ENCODE data around the gene FANK1.

The FANK1 gene

GRCh38 chr10:125984346-125984745, 88.0 kb downstream of the FANK1 start:
- TF ChIP-seq GATA2 (IDR thresholded peaks at IDR 0.05; ENCODE audit: low read depth, low read length) (no peak), GATA3 (IDR thresholded peaks at IDR 0.05; ENCODE audit: low read depth, low read length) (no peak)

DNA sequence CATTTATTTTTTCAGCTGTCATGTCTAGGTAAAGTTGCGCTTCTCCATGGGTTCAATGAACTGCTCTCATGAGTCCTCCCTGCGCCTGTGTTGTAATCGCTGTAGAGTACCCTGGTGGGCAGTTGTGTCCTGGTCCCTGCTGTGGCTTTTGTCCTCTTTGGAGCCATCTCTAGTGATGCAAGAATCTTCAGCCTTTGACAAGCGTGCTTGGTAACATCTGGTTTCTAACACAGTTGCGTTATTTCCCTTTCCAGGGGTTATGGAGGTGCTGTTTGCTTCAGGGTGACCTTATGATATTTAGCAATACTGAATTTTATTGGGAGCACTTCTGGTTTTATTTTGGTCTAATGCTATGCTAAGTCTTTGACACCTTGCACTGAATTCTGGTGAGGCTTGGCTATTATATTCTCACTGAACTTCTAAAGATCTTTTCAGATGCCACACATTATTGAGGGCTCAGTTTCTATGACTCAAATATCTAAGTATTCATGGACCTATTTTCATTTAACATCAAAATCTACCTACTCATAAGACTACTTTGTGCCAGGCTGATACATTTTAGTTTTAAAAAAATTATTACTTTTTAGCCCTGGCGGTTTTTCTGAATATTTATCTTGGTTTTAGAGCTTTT, 88.6 kb downstream of the FANK1 start:
- TF ChIP-seq GATA3 (IDR thresholded peaks at IDR 0.05; ENCODE audit: low read depth, low read length) (no peak), GATA2 (IDR thresholded peaks at IDR 0.05; ENCODE audit: low read depth, low read length) (no peak)

GRCh38 chr10:125985557-125986240, 89.3 kb downstream of the FANK1 start:
- TF ChIP-seq GATA3 (IDR thresholded peaks at IDR 0.05; ENCODE audit: low read depth, low read length) = no peak
- no peak for TF ChIP-seq GATA2 (IDR thresholded peaks at IDR 0.05; ENCODE audit: low read depth, low read length)

- TF ChIP-seq GATA3 (IDR thresholded peaks at IDR 0.05; ENCODE audit: low read depth, low read length) (no peak), GATA2 (IDR thresholded peaks at IDR 0.05; ENCODE audit: low read depth, low read length) (no peak)
Measured at GRCh38 chr10:125989791-125990190, 93.4 kb downstream of the FANK1 start.

DNA sequence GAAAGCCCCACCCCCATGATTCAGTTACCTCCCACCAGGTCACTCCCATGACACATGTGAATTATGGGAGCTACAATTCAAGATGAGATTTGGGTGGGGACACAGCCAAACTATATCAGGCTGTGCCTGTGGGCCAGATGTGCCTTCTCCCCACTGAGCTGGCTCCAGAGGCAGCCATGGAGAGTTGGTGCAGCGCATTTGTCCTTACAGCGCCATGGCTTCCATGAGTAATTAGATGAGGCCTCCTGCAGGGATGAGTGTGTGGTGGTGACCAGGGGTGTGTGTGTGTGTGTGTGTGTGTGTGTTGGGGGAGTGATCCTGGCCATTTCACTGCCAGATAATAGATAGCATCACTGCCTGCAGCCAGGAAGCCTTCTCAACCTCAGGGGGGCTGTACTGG, 94.6 kb downstream of the FANK1 start:
- TF ChIP-seq GATA2 (IDR thresholded peaks at IDR 0.05; ENCODE audit: low read depth, low read length) (peak; percentile 21; the same call in 1 of the 2 replicates), GATA3 (IDR thresholded peaks at IDR 0.05; ENCODE audit: low read depth, low read length) (no peak)

DNA sequence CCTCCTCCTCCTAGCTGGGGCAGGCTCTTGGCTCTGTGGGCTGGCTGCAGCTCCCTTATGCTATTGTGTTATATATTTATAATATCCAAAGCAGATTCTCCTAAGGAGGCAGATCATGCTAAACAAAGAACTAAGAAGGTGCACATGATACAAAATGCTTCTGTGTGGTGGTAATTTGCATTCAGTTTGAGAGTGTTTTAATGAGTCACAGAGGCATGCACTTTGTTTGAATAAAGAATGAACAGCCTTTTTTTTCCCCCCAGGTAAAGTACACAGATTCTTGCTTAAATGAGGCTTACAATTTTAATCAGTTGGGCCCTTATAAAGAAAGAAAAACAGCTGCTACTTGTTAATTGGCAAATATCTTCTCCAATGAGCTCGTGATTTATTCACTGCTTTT, 95.0 kb downstream of the FANK1 start:
- TF ChIP-seq GATA2 (IDR thresholded peaks at IDR 0.05; ENCODE audit: low read depth, low read length) = no peak
- TF ChIP-seq GATA3 (IDR thresholded peaks at IDR 0.05; ENCODE audit: low read depth, low read length) = no peak

DNA sequence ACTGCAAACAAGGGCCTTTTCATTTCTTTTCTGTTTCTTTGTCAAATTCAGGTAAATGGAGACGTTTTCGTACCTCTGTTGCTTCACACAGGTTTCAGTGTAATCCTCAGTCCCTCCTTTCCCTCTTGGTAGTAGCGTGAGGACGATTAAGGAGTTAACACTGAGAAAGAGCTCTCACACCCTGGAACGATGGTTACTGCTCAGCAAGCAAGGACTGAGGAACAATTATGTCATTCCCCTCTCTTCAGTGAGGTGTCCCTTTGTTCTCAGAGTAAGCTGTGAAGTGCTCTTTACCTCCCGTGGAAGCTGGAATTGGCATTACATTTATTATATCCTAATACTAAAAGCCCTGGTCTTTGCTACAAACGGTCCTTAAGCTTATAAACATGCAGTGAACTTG, 95.9 kb downstream of the FANK1 start:
- TF ChIP-seq GATA3 (IDR thresholded peaks at IDR 0.05; ENCODE audit: low read depth, low read length) = no peak
- TF ChIP-seq GATA2 (IDR thresholded peaks at IDR 0.05; ENCODE audit: low read depth, low read length) = no peak

GRCh38 chr10:125994601-125995000, 98.2 kb downstream of the FANK1 start:
- TF ChIP-seq GATA2 (IDR thresholded peaks at IDR 0.05; ENCODE audit: low read depth, low read length) = no peak
- no peak for TF ChIP-seq GATA3 (IDR thresholded peaks at IDR 0.05; ENCODE audit: low read depth, low read length)

- TF ChIP-seq GATA3 (IDR thresholded peaks at IDR 0.05; ENCODE audit: low read depth, low read length) (no peak), GATA2 (IDR thresholded peaks at IDR 0.05; ENCODE audit: low read depth, low read length) (no peak)
Measured at GRCh38 chr10:125995726-125996304, 99.5 kb downstream of the FANK1 start.

GRCh38 chr10:125997586-125997985, 101.2 kb downstream of the FANK1 start:
- TF ChIP-seq GATA3 (IDR thresholded peaks at IDR 0.05; ENCODE audit: low read depth, low read length) = no peak
- no peak for TF ChIP-seq GATA2 (IDR thresholded peaks at IDR 0.05; ENCODE audit: low read depth, low read length)

GRCh38 chr10:125999694-126000093, 103.3 kb downstream of the FANK1 start:
- TF ChIP-seq GATA2 (IDR thresholded peaks at IDR 0.05; ENCODE audit: low read depth, low read length) (no peak), GATA3 (IDR thresholded peaks at IDR 0.05; ENCODE audit: low read depth, low read length) (no peak; the same call in 1 of the 2 replicates)

GRCh38 chr10:126001576-126001975, 105.2 kb downstream of the FANK1 start:
- TF ChIP-seq GATA2 (IDR thresholded peaks at IDR 0.05; ENCODE audit: low read depth, low read length) = no peak
- no peak for TF ChIP-seq GATA3 (IDR thresholded peaks at IDR 0.05; ENCODE audit: low read depth, low read length)

- TF ChIP-seq GATA3 (IDR thresholded peaks at IDR 0.05; ENCODE audit: low read depth, low read length) = no peak
- no peak for TF ChIP-seq GATA2 (IDR thresholded peaks at IDR 0.05; ENCODE audit: low read depth, low read length)
Measured at GRCh38 chr10:126004752-126005151, 108.4 kb downstream of the FANK1 start.

- TF ChIP-seq GATA3 (IDR thresholded peaks at IDR 0.05; ENCODE audit: low read depth, low read length) (no peak), GATA2 (IDR thresholded peaks at IDR 0.05; ENCODE audit: low read depth, low read length) (no peak)
Measured at GRCh38 chr10:126006264-126006663, 109.9 kb downstream of the FANK1 start.

GRCh38 chr10:126006906-126007305, 110.5 kb downstream of the FANK1 start:
- TF ChIP-seq GATA3 (IDR thresholded peaks at IDR 0.05; ENCODE audit: low read depth, low read length) (no peak), GATA2 (IDR thresholded peaks at IDR 0.05; ENCODE audit: low read depth, low read length) (no peak)

Data from SH-SY5Y (cell line).